ENCODE results near the gene C1orf94. TPM values are rescaled to one million over a fixed set of nuclear protein-coding genes. Genes with fewer than 3 reads are reported as not detected.

The C1orf94 gene
- total and polyA plus RNA-seq, 2 of the 4 experiments (the other 2 are of a cell fraction): not detected

GRCh38 chr1:34140011-34140676, 36.6 kb upstream of the C1orf94 start:
- H3K4me2 ChIP-seq (ENCODE audit: low read depth, low read length): no peak overlapping the region
- intact Hi-C loops (cut with micrococcal nuclease): no loop called here

More at GRCh38 chr1:34140011-34140676, 36.6 kb upstream of the C1orf94 start:
- H3K9ac ChIP-seq (ENCODE audit: low read depth, low read length): no peak overlapping the region
- CTCF ChIA-PET: no interaction called here
- no peak overlapping the region for H4K91ac ChIP-seq (ENCODE audit: insufficient read depth, low read depth, low read length)
- H2AK5ac ChIP-seq (ENCODE audit: low read depth, low read length): no peak overlapping the region
- H3K9me1 ChIP-seq (ENCODE audit: insufficient read depth, low read length): no peaks in the 10 kb centered on the region
- H3K79me1 ChIP-seq (ENCODE audit: low read depth in 1 of 2, low read length in 2 of 2): no peaks in the 10 kb centered on the region
- dilution Hi-C loops (cut with HindIII; ENCODE audit: low sequenced_read_pairs, unreplicated experiment) (no loop called here), in situ Hi-C loops (cut with MboI; ENCODE audit: low sequenced_read_pairs) (no loop called here)
- no peak overlapping the region for H4K8ac ChIP-seq (ENCODE audit: low read depth in 2 of 2, low read length in 2 of 2)
- POLR2A ChIA-PET (ENCODE audit: unreplicated experiment): no interaction called here
- ATAC-seq (ENCODE audit: low read depth) (no peak), DNase-seq (no peak)
- no peaks in the 10 kb centered on the region for H3K36me3 ChIP-seq (ENCODE audit: control insufficient read depth, insufficient read depth, low read length)
- no peak overlapping the region for H3K27ac ChIP-seq (ENCODE audit: insufficient read depth, low read length)
- no peak overlapping the region for H3K18ac ChIP-seq (ENCODE audit: low read depth, low read length)
- no peak overlapping the region for H2BK120ac ChIP-seq (ENCODE audit: low read depth, low read length)
- no peak overlapping the region for H4K5ac ChIP-seq (ENCODE audit: low read depth, low read length)
- no peak overlapping the region for H2BK20ac ChIP-seq (ENCODE audit: low read depth, low read length)
- no peaks in the 10 kb centered on the region for H3K27me3 ChIP-seq (ENCODE audit: control insufficient read depth, insufficient read depth, low read length)
- H2AK9ac ChIP-seq (replicated peaks; ENCODE audit: low read depth, low read length, poor library complexity): no peak overlapping the region
- peaks cover 14% of the 10 kb centered on the region for H3K9me3 ChIP-seq (ENCODE audit: control insufficient read depth, insufficient read depth, low read length)
- no peak overlapping the region for H2BK5ac ChIP-seq (ENCODE audit: low read depth, low read length, poor library complexity, severe bottlenecking)
- no peak overlapping the region for H3K4me3 ChIP-seq (ENCODE audit: insufficient read depth, low read depth, low read length)
- H2AFZ ChIP-seq (replicated peaks; ENCODE audit: low read length, poor library complexity): no peak overlapping the region
- H4K20me1 ChIP-seq (ENCODE audit: insufficient read depth, low read length): no peaks in the 10 kb centered on the region
- no peaks in the 10 kb centered on the region for H3K4me1 ChIP-seq (ENCODE audit: control insufficient read depth, insufficient read depth, low read length)
- 85% methylated on average over 2 of the region's 7 CpGs; no CpG with 5 or more reads in 1 of the 2 experiments for WGBS, 2 experiments (ENCODE audit: extremely low coverage in 2 of 2, insufficient read length in 1 of 2)
- H3K4ac ChIP-seq (ENCODE audit: low read depth, low read length): no peak overlapping the region
- BruUV-seq (replicated peaks): no TSS peak
- no peak overlapping the region for H3K14ac ChIP-seq (replicated peaks; ENCODE audit: low read depth, low read length)
- no peak overlapping the region for H2BK15ac ChIP-seq (ENCODE audit: low read depth, low read length)
- TF ChIP-seq MAZ (IDR thresholded peaks at IDR 0.05; ENCODE audit: borderline replicate concordance, low read depth, low read length): no peak
- H3K23ac ChIP-seq (ENCODE audit: low read depth, low read length): no peak overlapping the region
- H3K56ac ChIP-seq (ENCODE audit: extremely low read depth, insufficient read depth, low read length): no peak overlapping the region
